GM19193 (cell line): Measurements from ENCODE around the gene OPTC.

ENCODE experiments used
- POLR2A ChIP-seq: IDR thresholded peaks from 4 replicates; pipeline ENCODE4 v1.6.1; 2011; ENCODE audit not compliant: insufficient read depth, insufficient read length; ENCODE audit errors: extremely low read depth

OPTC gene

DNA sequence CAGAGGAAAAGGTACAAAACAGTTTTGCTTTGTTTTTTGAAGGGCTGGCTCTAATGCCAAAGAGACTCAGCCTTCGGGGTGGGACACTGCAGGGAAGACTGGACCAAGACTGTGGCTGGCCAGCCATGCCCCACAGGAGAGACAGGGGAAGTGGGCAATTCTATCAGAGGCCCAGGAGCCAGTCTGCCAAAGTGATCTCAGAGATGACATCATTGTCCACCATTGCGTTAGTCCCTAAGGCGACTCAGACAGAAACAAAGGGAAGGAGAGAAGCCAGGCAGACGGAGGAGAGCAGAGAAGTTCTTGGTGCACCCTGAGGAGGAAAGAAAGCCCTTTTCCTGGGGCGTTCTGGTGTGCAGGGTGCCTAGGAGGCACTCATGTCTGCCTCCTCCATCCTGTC lies 26.4 kb downstream of the OPTC start:
- no peak for TF ChIP-seq POLR2A

DNA sequence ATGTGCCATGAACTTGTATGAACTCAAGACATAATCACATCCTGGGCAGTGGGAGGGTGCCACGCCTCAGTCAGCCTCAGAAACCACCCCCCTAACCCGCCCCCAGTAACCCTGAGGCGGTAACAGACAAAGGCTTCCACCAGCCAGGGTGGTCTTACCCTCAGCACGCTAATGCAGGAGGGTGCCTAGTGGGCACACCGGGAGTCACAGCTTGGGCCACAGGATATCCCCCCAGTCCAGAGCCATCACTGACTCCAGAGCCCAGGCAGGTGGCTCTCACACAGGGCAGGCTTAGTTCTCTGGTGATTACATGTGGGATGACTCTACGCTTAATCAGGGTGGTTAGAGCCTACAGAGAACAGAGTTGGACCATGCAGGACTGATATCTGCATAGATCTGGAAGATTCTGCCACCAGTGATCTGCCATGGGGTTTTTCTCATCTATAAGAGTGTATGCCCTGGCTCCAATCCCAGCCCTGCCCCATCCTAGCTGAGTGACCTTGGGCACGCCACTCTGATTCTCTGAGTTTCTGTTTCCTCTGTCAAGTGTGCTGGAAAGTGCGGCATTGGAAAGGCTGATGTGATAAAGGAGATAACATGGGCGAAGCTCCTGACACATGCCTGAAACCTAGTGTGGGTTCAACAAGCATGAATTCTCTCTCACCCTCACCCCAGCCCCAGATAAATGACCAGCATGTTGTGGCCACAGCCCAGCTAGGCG lies 27.3 kb downstream of the OPTC start:
- no peak for TF ChIP-seq POLR2A

- no peak for TF ChIP-seq POLR2A
These were observed 27.9 kb downstream of the OPTC start for GRCh38 chr1:203521812-203522211.

GRCh38 chr1:203522237-203522636 lies 28.3 kb downstream of the OPTC start:
- no peak for TF ChIP-seq POLR2A

DNA sequence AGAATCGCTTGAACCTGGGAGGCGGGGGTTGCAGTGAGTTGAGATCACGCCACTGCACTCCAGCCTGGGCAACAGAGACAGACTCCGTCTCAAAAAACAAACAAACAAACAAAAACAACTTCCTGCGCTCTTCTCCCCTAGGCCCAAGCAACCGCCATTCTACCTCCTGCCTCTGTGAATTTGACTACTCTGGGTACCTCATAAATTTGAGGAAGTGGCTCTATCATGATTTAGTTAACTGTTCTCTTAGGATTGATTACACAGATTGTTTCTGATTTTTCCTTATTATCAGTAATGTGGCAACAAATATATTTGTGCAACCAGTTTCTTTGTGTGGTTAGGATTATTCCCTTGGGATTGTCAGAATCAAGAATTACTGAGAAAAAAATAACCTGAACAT lies 29.7 kb downstream of the OPTC start:
- TF ChIP-seq POLR2A = no peak

DNA sequence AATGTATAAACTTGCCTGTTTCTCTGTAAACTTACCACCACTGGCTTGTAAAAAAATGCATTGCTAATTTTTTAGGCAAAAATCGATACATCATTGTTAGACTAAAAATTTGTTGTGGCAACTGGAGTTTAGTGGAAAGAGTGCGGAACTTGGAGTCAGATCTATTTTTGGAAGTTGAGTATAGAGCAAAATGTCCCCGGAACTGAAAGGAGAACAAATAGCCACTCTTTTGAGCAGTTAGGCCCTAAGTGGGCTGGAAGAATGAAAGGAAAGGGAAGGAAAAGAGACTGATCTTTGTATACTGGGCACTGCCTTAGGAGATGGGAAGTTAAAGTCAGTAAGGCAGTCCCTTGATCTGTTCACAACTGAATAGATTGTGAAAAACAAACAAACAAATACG lies 30.2 kb downstream of the OPTC start:
- TF ChIP-seq POLR2A = no peak

GRCh38 chr1:203524824-203525223 lies 30.9 kb downstream of the OPTC start:
- no peak for TF ChIP-seq POLR2A

DNA sequence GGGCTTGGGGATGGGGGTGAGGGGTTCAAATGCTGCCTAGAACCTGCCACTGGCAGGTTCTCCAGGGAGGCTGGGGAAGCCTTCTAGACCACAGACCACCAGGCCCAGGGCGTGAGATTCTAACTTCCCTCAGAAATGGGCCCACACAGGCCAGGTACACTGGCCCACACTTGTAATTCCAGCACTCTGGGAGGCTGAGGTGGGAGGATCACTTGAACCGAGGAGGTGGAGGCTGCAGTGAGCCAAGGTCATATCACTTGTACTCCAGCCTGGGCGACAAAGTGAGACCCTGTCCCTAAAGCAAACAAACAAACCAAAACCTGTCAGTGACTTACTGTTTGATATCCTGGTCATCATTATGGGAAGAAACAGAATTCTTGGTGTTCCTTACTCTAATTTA lies 31.7 kb downstream of the OPTC start:
- no peak for TF ChIP-seq POLR2A

DNA sequence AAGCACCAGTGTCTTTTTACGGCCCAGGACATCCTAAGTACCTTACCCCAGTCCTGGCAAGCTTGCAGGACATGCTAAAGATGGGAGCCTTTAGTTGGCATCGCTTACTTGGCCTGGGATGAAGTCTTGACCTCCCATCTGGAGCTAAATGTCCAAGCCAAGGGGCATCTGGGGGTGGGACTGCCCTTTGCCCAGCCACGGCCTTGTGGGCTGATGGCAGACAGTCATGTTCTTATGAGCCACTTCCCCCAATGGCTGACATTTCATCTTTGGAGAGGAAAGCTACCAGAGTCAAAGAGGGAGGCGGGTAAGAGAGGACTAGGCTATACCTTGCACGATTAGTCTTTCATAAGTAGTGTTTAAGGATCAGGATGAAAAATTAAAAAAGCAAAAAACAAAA lies 32.2 kb downstream of the OPTC start:
- no peak for TF ChIP-seq POLR2A

GRCh38 chr1:203526572-203526971 lies 32.6 kb downstream of the OPTC start:
- no peak for TF ChIP-seq POLR2A

GRCh38 chr1:203527013-203527412 lies 33.1 kb downstream of the OPTC start:
- no peak for TF ChIP-seq POLR2A

DNA sequence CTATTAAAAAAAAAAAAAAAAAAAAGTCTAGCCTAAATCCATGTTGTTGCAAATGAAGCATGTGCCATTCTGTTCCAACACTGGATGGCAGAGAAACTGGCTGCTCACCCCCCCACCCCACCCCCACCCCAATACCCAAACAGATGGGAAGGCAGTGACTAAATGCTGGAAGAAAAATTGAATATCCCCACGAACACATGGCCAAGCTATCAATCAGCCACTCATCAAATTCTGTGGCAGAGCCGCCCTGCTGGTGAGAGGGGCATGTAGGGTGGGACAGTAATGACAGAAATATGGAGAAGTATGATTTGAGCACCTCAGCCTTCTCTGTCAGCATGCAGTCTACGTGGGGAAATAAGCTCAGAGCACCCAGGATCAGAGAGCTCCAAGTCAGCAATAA lies 34.1 kb downstream of the OPTC start:
- no peak for TF ChIP-seq POLR2A

GRCh38 chr1:203528976-203529835 lies 35.3 kb downstream of the OPTC start:
- TF ChIP-seq POLR2A = no peak

DNA sequence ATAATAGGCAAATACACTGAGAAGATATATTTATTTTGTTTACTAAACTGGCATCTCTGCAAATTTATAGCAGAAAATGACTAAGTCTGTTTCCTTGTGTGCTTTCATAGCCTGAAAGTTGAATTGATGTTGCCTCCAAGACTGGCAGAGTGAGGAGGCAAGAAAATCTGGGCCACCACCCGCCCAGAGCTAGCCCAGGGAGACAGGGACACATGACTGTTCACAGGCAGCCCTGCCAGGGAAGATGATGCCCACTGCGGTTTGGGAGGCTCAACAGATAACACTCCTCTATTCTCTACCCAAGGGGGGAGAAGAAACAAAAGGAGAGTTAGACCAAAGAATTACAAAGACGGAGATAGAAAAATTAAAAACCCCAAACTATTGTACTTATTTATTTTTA lies 37.1 kb downstream of the OPTC start:
- no peak for TF ChIP-seq POLR2A

- TF ChIP-seq POLR2A = no peak
These were observed 40.1 kb downstream of the OPTC start for GRCh38 chr1:203534012-203534411.

DNA sequence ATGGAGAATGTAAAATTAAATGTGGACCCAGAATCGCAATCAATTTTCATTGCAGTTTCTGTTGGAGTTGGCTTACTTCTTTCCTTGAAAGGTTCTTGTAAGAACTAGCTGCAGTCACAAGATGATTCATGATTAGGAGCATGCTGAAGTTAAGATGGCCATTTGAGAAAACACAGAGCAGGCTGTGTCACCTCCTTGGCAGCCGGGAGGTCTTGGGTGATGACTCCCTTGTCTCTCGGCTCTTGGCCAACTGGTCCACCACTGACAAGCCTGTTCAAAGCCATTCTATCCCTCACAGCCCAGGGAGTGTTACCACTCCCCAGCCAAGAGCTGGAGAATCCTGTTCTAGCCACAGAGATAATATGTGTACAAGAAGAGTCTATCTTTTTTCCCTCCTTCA lies 40.6 kb downstream of the OPTC start:
- TF ChIP-seq POLR2A = no peak
